T47D (cell line): ENCODE results near the gene SCOC.
A peak's percentile ranks its signal among the peaks of the same experiment; 100 is the strongest.

Experiments
- DNase-seq, 2 experiments: peaks; one replicate each; pipeline versions ENCODE4 v3.0.0 to v3.0.0-alpha.2; 2011 to 2012; ENCODE audit warnings: low read depth in 1 of 2, low spot score in 1 of 2
- JUND ChIP-seq: IDR thresholded peaks from 2 replicates; pipeline ENCODE4 v1.6.1; 2012; ENCODE audit warnings: low read depth
- in situ Hi-C: cut with HindIII; loops from 2 replicates; pipeline ENCODE4 v1.10.0; 2016; ENCODE audit warnings: low sequenced_read_pairs, low pct_unique_long_range_greater_than_20kb

SCOC gene

GRCh38 chr4:140346136-140346535 lies 27.3 kb upstream of the SCOC start:
- in situ Hi-C loops = no loop called here
- no peak for DNase-seq
- no peak for TF ChIP-seq JUND

- in situ Hi-C loops = no loop called here
- TF ChIP-seq JUND = no peak
- DNase-seq = no peak
Observed at GRCh38 chr4:140349816-140350215, 23.6 kb upstream of the SCOC start.

- in situ Hi-C loops = no loop called here
- no peak for DNase-seq
- no peak for TF ChIP-seq JUND
Observed at GRCh38 chr4:140351093-140352075, 22.1 kb upstream of the SCOC start.

GRCh38 chr4:140353786-140354185 lies 19.7 kb upstream of the SCOC start:
- no peak for DNase-seq
- no peak for TF ChIP-seq JUND
- in situ Hi-C loops = no loop called here

GRCh38 chr4:140355288-140355687 lies 18.2 kb upstream of the SCOC start:
- in situ Hi-C loops = no loop called here
- no peak for DNase-seq
- no peak for TF ChIP-seq JUND

- no peak for TF ChIP-seq JUND
Observed at GRCh38 chr4:140357868-140358267, 15.6 kb upstream of the SCOC start.

GRCh38 chr4:140358281-140358680 lies 15.2 kb upstream of the SCOC start:
- no peak for TF ChIP-seq JUND
- DNase-seq = no peak
- in situ Hi-C loops = no loop called here

More at GRCh38 chr4:140357868-140358267, 15.6 kb upstream of the SCOC start:
- in situ Hi-C loops = no loop called here
- DNase-seq = no peak

- peak; percentile 10 to 89 for DNase-seq
- in situ Hi-C loops = no loop called here
Observed at GRCh38 chr4:140359562-140360427, 13.7 kb upstream of the SCOC start.

GRCh38 chr4:140361099-140361498 lies 12.3 kb upstream of the SCOC start:
- DNase-seq = no peak
- in situ Hi-C loops = no loop called here
- TF ChIP-seq JUND = no peak

More at GRCh38 chr4:140359562-140360427, 13.7 kb upstream of the SCOC start:
- TF ChIP-seq JUND = no peak

GRCh38 chr4:140363051-140363450 lies 10.4 kb upstream of the SCOC start:
- in situ Hi-C loops = no loop called here
- no peak for DNase-seq
- no peak for TF ChIP-seq JUND

GRCh38 chr4:140363558-140363957 lies 9.9 kb upstream of the SCOC start:
- no peak for TF ChIP-seq JUND
- in situ Hi-C loops = no loop called here

GRCh38 chr4:140367738-140368137 lies 5.7 kb upstream of the SCOC start:
- no peak for DNase-seq
- no peak for TF ChIP-seq JUND
- in situ Hi-C loops = no loop called here

More at GRCh38 chr4:140363558-140363957, 9.9 kb upstream of the SCOC start:
- DNase-seq = no peak

- in situ Hi-C loops = no loop called here
- TF ChIP-seq JUND = no peak
- DNase-seq = no peak
Observed at GRCh38 chr4:140368686-140369085, 4.8 kb upstream of the SCOC start.
